Common myeloid progenitor, CD34-positive (primary cell): ENCODE data around the gene TCF7.

Source experiments
- CTCF ChIA-PET: fragments of 350-600 bp; sonication (Branson Sonifier 250); formaldehyde crosslinking; loops from one replicate; lab custom pipeline; 2021; ENCODE audit warnings: antibody characterized with exemption; lab: Charles Lee
- POLR2A ChIA-PET: fragments of 350-600 bp; sonication (Branson Sonifier 250); formaldehyde crosslinking; loops from one replicate; lab custom pipeline; 2021; ENCODE audit warnings: antibody characterized with exemption; lab: Charles Lee
- DNase-seq, 3 donors: peaks; one replicate each; pipeline versions ENCODE4 v3.0.0 to v3.0.0-alpha.2; 2013
- H3K27ac ChIP-seq, 2 experiments: 1 replicate in 1 of 2; 2 replicates in 1 of 2; pipeline ENCODE4 v1.7.0; 2013; ENCODE audit warnings: inconsistent platforms in 2 of 2, low read length in 2 of 2, mild to moderate bottlenecking in 2 of 2, low read depth in 1 of 2, moderate library complexity in 1 of 2; ENCODE audit not compliant: severe bottlenecking in 2 of 2, insufficient read depth in 1 of 2, poor library complexity in 1 of 2
- H3K27me3 ChIP-seq, 5 experiments: replicated peaks in 2 of 5; 1 replicate in 3 of 5; 2 replicates in 2 of 5; pipeline versions ENCODE4 v1.6.1 to v1.7.0; 2013; ENCODE audit warnings: low read length in 4 of 5, mild to moderate bottlenecking in 2 of 5, moderate library complexity in 2 of 5, inconsistent platforms in 1 of 5; ENCODE audit not compliant: insufficient read depth in 5 of 5, control insufficient read depth in 4 of 5
- H3K36me3 ChIP-seq, 4 experiments: 1 replicate in 2 of 4; 2 replicates in 2 of 4; pipeline versions ENCODE4 v1.6.1 to v1.7.0; 2013; ENCODE audit warnings: low read length in 3 of 4, control low read depth in 1 of 4, mild to moderate bottlenecking in 1 of 4; ENCODE audit not compliant: control insufficient read depth in 4 of 4, insufficient read depth in 4 of 4
- H3K4me1 ChIP-seq, 4 experiments: 1 replicate in 3 of 4; 2 replicates in 1 of 4; pipeline versions ENCODE4 v1.6.1 to v1.7.1; 2013; ENCODE audit warnings: low read length in 3 of 4, mild to moderate bottlenecking in 3 of 4, control low read depth in 1 of 4, inconsistent platforms in 1 of 4, moderate library complexity in 1 of 4; ENCODE audit not compliant: control insufficient read depth in 4 of 4, insufficient read depth in 4 of 4; ENCODE audit errors: control extremely low read depth in 1 of 4
- H3K4me3 ChIP-seq, 7 experiments: 1 replicate in 4 of 7; 2 replicates in 3 of 7; pipeline versions ENCODE4 v1.5.1 to v1.7.0; 2013; ENCODE audit warnings: mild to moderate bottlenecking in 7 of 7, low read length in 6 of 7, moderate library complexity in 6 of 7, inconsistent platforms in 2 of 7, low read depth in 2 of 7, control low read depth in 1 of 7; ENCODE audit not compliant: insufficient read depth in 4 of 7, control insufficient read depth in 1 of 7; ENCODE audit errors: extremely low read depth in 1 of 7
- H3K9me3 ChIP-seq, 5 experiments: 1 replicate in 4 of 5; 2 replicates in 1 of 5; pipeline versions ENCODE4 v1.6.1 to v1.7.1; 2013; ENCODE audit warnings: low read length in 4 of 5, mild to moderate bottlenecking in 2 of 5, inconsistent platforms in 1 of 5, low read depth in 1 of 5, moderate library complexity in 1 of 5; ENCODE audit not compliant: control insufficient read depth in 4 of 5, insufficient read depth in 2 of 5; ENCODE audit errors: control extremely low read depth in 1 of 5
- WGBS: methylation state at CpG from one replicate; pipeline ENCODE4 v1.1.5; 2013; ENCODE audit not compliant: insufficient coverage; 5-methylcytosine and 5-hydroxymethylcytosine counted together

Gene TCF7

DNA sequence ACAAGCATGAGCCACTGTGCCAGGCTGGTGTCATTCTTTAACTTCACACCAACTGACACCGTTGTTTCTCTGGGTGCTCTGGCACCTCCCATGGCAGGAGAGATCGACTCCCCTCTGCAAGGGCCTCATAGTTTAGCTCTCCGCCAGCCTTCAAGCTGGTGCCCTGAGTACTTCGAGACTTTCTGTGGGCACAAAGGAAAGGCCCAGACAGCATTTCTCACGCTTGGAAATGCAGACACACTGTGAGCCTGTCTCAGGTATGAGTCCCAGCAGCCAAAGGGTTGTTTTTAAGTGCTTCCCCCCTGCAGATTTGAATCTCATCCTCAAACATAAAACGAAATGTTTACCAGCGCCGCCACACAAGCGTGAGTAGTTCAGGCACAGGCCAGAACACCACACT, 11.1 kb upstream of the TCF7 start:
- Histone ChIP-seq H3K9me3 (no peaks in the 10 kb centered on the region), H3K36me3 (no peaks in the 10 kb centered on the region), H3K4me3 (no peak overlapping the region), H3K27ac (no peak overlapping the region), H3K4me1 (peaks cover 0 to 8% (median 2%) of the 10 kb centered on the region in 4 experiments), H3K27me3 (no peaks in the 10 kb centered on the region)
- ChIA-PET CTCF (interaction anchor here (0.7 to 5.6 kb wide), 4 partner anchors 9 to 50 kb away, joined by 3 to 55 read pairs (median 20); partner anchors contain the start of gene TCF7), POLR2A (no interaction called here)
- DNase-seq: no peak
- WGBS: 93% methylated on average over 9 of the region's 9 CpGs

- Histone ChIP-seq H3K27ac (no peak overlapping the region), H3K9me3 (no peaks in the 10 kb centered on the region), H3K36me3 (no peaks in the 10 kb centered on the region), H3K27me3 (no peaks in the 10 kb centered on the region), H3K4me3 (no peak overlapping the region), H3K4me1 (peaks cover 0 to 8% (median 2%) of the 10 kb centered on the region in 4 experiments)
- ChIA-PET POLR2A (no interaction called here), CTCF (interaction anchor here (0.9 to 5.0 kb wide), 2 partner anchors 14 to 25 kb away, joined by 3 to 35 read pairs; no protein-coding TSS in a partner anchor)
- WGBS: 96% methylated on average over 4 of the region's 11 CpGs
- no peak for DNase-seq
Measured at GRCh38 chr5:134103998-134104654, 10.4 kb upstream of the TCF7 start.

- 91% methylated on average over 10 of the region's 10 CpGs for WGBS
Measured at GRCh38 chr5:134106991-134107701, 7.3 kb upstream of the TCF7 start.

DNA sequence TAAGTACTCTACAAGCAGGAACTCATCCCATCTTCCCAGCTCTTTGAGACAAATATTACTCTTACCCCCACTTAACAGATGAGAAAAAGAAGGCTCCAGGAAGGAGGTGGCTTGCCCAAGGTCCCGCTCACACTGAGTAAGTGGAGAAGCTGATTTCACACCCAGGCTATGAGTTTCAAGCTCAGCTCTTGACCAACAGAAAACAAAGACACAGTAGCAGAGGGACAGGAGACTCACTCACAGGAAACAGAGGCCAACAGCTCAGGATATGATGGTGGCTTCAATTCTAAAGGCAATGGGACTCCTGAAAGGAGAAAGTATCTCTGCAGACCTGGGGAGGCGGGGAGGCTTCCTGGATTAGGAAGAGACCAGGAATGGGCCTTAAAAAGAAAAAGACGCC, 6.7 kb upstream of the TCF7 start:
- Histone ChIP-seq H3K27ac (no peak overlapping the region), H3K4me1 (peaks cover 0 to 7% (median 1%) of the 10 kb centered on the region in 4 experiments), H3K9me3 (no peaks in the 10 kb centered on the region), H3K36me3 (no peaks in the 10 kb centered on the region), H3K4me3 (no peak overlapping the region), H3K27me3 (peaks cover 0 to 25% (median 13%) of the 10 kb centered on the region in 5 experiments)
- DNase-seq: no peak
- POLR2A ChIA-PET: no interaction called here
- CTCF ChIA-PET: interaction anchor here (0.9 to 1.3 kb wide), 4 partner anchors 10 to 24 kb away, joined by 3 to 4 read pairs (median 3); no protein-coding TSS in a partner anchor
- WGBS: 86% methylated on average over 1 of the region's 3 CpGs

More at GRCh38 chr5:134106991-134107701, 7.3 kb upstream of the TCF7 start:
- Histone ChIP-seq H3K9me3 (no peaks in the 10 kb centered on the region), H3K36me3 (no peaks in the 10 kb centered on the region), H3K27ac (no peak overlapping the region), H3K27me3 (peaks cover 0 to 18% (median 7%) of the 10 kb centered on the region in 5 experiments), H3K4me3 (no peak overlapping the region), H3K4me1 (peaks cover 0 to 7% (median 0%) of the 10 kb centered on the region in 4 experiments)
- CTCF ChIA-PET: interaction anchor here (1.0 to 1.3 kb wide), 2 partner anchors 12 to 18 kb away, joined by 3 read pairs; no protein-coding TSS in a partner anchor
- POLR2A ChIA-PET: no interaction called here
- DNase-seq: no peak

GRCh38 chr5:134110382-134110781, 4.1 kb upstream of the TCF7 start:
- peaks cover 0 to 43% (median 20%) of the 10 kb centered on the region in 5 experiments for H3K27me3 ChIP-seq
- H3K4me3 ChIP-seq: no peak overlapping the region
- no peaks in the 10 kb centered on the region for H3K36me3 ChIP-seq
- H3K4me1 ChIP-seq: peaks cover 0 to 23% (median 19%) of the 10 kb centered on the region in 4 experiments
- DNase-seq: no peak
- ChIA-PET CTCF (interaction anchor here (0.9 to 6.7 kb wide), 4 partner anchors 10 to 62 kb away, joined by 3 to 55 read pairs (median 28); no protein-coding TSS in a partner anchor), POLR2A (no interaction called here)
- H3K9me3 ChIP-seq: no peaks in the 10 kb centered on the region
- 71% methylated on average over 6 of the region's 10 CpGs for WGBS
- H3K27ac ChIP-seq: no peak overlapping the region

DNA sequence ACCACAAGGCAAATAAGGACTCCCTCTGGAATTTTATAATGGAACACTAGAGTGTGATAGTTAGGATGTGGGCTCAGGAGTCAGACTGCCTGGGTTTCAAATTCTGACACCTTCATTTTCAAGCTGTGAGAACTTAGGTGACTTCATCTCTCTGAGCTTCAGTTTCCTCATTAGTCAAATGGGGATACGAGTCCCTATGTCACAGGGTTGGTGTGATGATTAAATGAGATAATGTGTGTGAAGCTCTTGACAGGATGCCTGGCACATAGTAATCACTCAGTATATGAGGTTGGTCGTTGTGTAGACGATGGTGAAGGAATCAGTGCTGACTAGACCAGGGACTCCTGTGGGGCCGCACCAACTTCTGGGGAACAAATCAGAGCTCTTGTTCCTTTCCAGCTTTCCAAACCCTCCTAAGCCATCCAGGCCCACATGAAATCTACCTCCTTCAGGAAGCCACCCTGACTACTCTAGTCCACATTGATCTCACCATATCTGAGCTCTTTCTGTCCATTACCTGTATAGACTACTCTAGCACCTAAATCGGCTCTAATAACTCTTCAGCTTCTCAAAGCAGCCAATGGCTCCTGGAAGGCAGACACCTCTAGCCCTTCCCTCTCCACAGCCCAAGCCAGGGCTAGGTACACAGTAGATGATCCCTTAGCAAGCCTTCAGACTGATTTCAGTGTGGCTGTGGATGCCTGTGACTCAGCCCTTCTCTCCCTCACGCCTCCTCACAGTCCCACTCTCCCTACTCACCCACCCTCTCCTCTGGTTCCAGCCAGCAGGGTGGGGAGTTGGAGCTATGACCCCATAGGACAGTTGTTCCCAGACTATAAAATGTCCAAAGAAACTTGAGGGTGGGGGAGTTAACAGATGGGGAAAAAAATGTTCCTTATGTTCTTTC, 2.5 kb upstream of the TCF7 start:
- 97% methylated on average over 5 of the region's 6 CpGs for WGBS
- DNase-seq: no peak
- Histone ChIP-seq H3K27ac (no peak overlapping the region), H3K4me3 (no peak overlapping the region), H3K9me3 (no peaks in the 10 kb centered on the region), H3K27me3 (peaks cover 0 to 59% (median 21%) of the 10 kb centered on the region in 5 experiments), H3K4me1 (peaks cover 0 to 26% (median 21%) of the 10 kb centered on the region in 4 experiments), H3K36me3 (no peaks in the 10 kb centered on the region)
- CTCF ChIA-PET: interaction anchor here (0.6 to 6.7 kb wide), 9 partner anchors 11 to 72 kb away, joined by 3 to 55 read pairs (median 4); no protein-coding TSS in a partner anchor
- POLR2A ChIA-PET: interaction anchor here (1.0 to 1.6 kb wide), 2 partner anchors 20 to 24 kb away, joined by 3 to 5 read pairs; no protein-coding TSS in a partner anchor
